ENCODE data around the gene AGBL1. TPM values are rescaled to one million over a fixed set of nuclear protein-coding genes. Genes with fewer than 3 reads are reported as not detected.
"Not testable (repeated sequence)": the region's sequence is repeated elsewhere in the genome, so short reads cannot be mapped to it uniquely, and the experiment has no call there.

The AGBL1 gene
- total and polyA plus RNA-seq, 11 donors = under 0.01 to 0.08 (median 0.02) TPM; not detected in 8

DNA sequence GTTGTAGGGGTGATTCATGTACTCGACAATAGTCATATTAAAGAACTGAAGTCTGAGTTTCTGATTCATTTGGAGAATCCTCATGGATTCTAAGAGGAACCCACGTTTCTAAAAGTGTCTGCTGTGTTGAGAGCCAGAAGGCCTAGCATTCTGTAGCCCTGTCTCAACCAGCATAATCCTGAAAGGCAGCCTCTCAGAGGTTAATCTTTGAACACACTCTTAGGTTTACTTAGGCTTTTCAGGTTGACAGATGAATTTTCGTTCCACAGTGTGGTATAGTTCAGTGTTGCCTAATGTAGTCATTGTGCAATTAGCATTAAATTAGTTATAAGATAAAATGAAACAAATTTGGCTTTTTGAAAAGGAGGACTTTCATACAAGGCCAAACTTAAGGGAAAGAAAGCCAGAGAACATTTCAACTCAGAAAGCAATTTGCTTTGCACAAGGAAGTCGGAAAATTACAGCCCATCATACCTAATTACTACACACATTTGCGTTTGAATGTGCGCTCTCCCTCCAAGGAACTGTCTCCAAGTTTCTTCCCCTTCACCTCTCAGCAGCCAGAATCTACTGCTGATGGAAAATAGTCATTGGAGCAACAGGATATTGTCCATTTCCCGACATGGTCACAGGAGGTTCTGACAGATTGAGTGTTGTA is 42.0 kb downstream of the AGBL1 start:
- Histone ChIP-seq H3K4me3 (no peak overlapping the region), H3K9me3 (no peaks in the 10 kb centered on the region), H3K27me3 (peaks cover 0 to 3% (median 0%) of the 10 kb centered on the region in 9 donors), H3K4me1 (no peaks in the 10 kb centered on the region), H3K27ac (no peak overlapping the region), H3K36me3 (no peaks in the 10 kb centered on the region)
- intact Hi-C loops (cut with DNase I) = no loop called here
- TF ChIP-seq POLR2A (IDR thresholded peaks at IDR 0.05) = no peak
- TF ChIP-seq, protein P1, sequence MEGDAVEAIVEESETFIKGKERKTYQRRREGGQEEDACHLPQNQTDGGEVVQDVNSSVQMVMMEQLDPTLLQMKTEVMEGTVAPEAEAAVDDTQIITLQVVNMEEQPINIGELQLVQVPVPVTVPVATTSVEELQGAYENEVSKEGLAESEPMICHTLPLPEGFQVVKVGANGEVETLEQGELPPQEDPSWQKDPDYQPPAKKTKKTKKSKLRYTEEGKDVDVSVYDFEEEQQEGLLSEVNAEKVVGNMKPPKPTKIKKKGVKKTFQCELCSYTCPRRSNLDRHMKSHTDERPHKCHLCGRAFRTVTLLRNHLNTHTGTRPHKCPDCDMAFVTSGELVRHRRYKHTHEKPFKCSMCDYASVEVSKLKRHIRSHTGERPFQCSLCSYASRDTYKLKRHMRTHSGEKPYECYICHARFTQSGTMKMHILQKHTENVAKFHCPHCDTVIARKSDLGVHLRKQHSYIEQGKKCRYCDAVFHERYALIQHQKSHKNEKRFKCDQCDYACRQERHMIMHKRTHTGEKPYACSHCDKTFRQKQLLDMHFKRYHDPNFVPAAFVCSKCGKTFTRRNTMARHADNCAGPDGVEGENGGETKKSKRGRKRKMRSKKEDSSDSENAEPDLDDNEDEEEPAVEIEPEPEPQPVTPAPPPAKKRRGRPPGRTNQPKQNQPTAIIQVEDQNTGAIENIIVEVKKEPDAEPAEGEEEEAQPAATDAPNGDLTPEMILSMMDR (IDR thresholded peaks at IDR 0.05) = no peak
- 56 to 65% (median 60%) methylated on average over 7 of the region's 7 CpGs for WGBS, 4 donors
- ATAC-seq (no peak), DNase-seq (no peak)

GRCh38 chr15:86122691-86123391 is 43.2 kb downstream of the AGBL1 start:
- ATAC-seq; H3K27me3 ChIP-seq; DNase-seq; intact Hi-C loops (cut with DNase I); H3K4me3 ChIP-seq; H3K4me1 ChIP-seq; H3K9me3 ChIP-seq; H3K36me3 ChIP-seq; H3K27ac ChIP-seq: not testable (repeated sequence)
- WGBS, 4 donors = 60 to 66% (median 64%) methylated on average over 3 of the region's 3 CpGs

DNA sequence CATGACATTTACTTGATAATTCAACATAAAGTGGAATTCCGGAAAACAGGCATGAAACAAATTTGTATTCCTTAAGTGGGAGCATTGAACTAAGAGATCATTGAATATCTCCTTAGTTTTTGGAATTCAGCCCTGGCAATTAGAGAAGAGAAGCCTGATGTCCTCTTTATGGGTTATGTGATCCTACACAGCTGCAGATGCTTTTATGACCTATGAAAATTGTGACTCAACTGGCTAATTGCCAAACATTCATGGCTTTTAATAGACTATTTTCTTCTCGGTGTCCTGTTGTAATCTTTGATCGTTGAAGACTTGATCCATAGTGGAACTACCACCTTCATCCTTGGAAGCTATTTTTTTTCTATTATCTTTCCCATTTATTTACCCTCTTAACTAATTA is 46.1 kb downstream of the AGBL1 start:
- WGBS, 4 donors = 60 to 75% (median 63%) methylated on average over 3 of the region's 3 CpGs
- intact Hi-C loops (cut with DNase I) = no loop called here
- no peak overlapping the region for H3K27ac ChIP-seq

GRCh38 chr15:86127547-86127946 is 47.9 kb downstream of the AGBL1 start:
- ATAC-seq = no peak
- H3K4me1 ChIP-seq = no peaks in the 10 kb centered on the region
- WGBS, 4 donors = 78 to 87% (median 83%) methylated on average over 3 of the region's 3 CpGs
- no peaks in the 10 kb centered on the region for H3K9me3 ChIP-seq
- no peak for DNase-seq
- H3K27ac ChIP-seq = no peak overlapping the region
- H3K27me3 ChIP-seq = peaks cover 0 to 3% (median 0%) of the 10 kb centered on the region in 9 donors
- H3K4me3 ChIP-seq = no peak overlapping the region
- intact Hi-C loops (cut with DNase I) = no loop called here
- no peaks in the 10 kb centered on the region for H3K36me3 ChIP-seq
- TF ChIP-seq, protein P1 (IDR thresholded peaks at IDR 0.05) = no peak
- no peak for TF ChIP-seq POLR2A (IDR thresholded peaks at IDR 0.05)

More for the DNA sequence above, 46.1 kb downstream of the AGBL1 start:
- H3K27me3 ChIP-seq = peaks cover 0 to 3% (median 0%) of the 10 kb centered on the region in 9 donors
- no peak for DNase-seq
- no peak overlapping the region for H3K4me3 ChIP-seq
- TF ChIP-seq, protein P1 (IDR thresholded peaks at IDR 0.05) = no peak
- no peak for TF ChIP-seq POLR2A (IDR thresholded peaks at IDR 0.05)
- H3K36me3 ChIP-seq = no peaks in the 10 kb centered on the region
- no peak for ATAC-seq
- no peaks in the 10 kb centered on the region for H3K4me1 ChIP-seq
- H3K9me3 ChIP-seq = no peaks in the 10 kb centered on the region

Measured in heart left ventricle (tissue), 16 donors.